Raji (cell line): ENCODE results near the gene CCDC157.

ENCODE experiments used
- POLR2A ChIP-seq: IDR thresholded peaks from 2 replicates; pipeline ENCODE4 v1.6.1; 2011; ENCODE audit warnings: low read depth, low read length, control low read depth; ENCODE audit not compliant: insufficient read depth

The CCDC157 gene

GRCh38 chr22:30393322-30393680 lies 36.5 kb downstream of the CCDC157 start:
- TF ChIP-seq POLR2A = no peak

- no peak for TF ChIP-seq POLR2A
These were observed 37.1 kb downstream of the CCDC157 start for GRCh38 chr22:30393885-30394284.

DNA sequence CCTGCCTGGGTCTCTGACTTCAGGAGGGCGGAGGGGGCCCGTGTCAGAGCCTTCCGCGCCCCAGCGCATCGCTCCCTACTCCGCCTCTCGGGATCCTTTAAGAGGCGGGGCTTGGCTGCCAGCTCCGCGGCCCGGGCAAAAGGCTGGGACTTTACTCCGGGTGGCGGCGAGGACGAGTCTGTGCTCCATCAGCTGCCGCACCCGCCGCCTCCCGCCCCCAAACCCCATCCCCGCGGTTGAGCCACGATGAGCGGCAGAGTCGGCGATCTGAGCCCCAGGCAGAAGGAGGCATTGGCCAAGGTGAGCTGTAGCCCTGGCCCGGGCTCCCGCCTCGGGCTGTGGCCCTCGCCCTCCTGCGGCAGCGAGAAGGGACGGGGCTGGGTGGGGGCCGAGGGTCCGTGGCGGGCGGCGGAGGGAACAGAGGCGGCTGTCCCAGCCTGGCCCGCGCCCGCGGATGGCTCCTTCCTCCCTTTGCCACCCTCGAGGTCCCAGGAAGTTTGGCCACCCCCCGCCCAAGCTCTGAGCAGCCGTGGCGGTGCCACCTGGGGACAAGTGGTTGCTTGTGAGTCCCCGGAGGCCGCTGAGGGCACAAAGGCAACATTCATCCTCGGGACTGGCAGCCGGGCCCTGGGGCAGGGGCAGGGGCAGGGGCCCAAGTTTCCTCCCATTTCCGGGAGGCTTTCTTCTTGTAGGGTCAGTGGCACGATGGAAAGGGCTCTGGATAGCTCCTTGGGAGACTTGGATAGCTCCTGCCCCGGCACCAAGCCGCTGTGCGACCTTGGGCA lies 40.3 kb downstream of the CCDC157 start, which contains the start of gene SEC14L2:
SEC14L2 (plus strand) TSS at position 148 of the 785 bp plus-strand sequence; CDS start at position 247, 99 bp downstream.
- TF ChIP-seq POLR2A = no peak

- 0 out of 2 replicates have a peak, but pooled peaks have one; percentile 2 for TF ChIP-seq POLR2A
These were observed 41.1 kb downstream of the CCDC157 start for GRCh38 chr22:30397656-30398635.

DNA sequence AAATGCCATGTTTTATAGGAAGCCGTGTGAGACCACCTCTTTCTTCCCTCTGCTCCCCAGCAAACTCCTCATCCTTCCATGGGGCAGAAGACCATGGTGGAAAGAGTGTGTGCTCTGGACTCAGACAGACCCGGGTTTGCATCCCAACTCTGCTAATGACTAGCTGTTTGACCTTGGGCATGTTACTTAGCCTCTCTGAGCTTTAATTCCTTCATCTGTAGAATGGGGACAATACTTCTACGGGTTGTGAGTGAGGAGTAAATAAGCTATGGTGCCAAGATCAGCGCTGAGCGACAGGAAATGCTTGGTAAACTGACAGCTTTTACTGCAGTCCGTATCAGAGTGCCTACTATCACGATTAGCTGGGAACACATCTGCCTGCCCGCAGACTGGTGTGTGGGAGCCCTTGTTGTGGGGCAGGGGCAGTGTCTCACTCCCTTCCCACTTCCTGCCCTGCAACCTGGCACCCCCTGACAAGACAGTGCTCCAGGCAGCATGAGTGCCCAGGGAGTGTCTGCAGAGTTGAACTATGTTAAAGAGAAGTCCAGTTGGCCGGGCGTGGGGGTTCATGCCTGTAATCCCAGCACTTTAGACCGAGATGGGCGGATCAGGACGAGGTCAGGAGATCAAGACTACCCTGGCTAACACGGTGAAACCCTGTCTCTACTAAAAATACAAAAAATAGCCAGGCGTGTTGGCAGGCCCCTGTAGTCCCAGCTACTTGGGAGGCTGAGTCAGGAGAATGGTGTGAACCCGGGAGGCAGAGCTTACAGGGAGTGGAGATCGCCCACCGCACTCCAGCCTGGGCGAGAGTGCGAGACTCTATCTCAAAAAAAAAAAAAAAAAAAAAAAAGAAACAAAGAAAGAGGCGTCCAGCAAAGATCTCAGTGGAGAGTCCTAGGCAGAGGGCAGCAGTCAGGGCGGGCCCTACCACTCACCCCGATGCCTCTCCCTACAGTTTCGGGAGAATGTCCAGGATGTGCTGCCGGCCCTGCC lies 42.2 kb downstream of the CCDC157 start:
- TF ChIP-seq POLR2A = no peak

DNA sequence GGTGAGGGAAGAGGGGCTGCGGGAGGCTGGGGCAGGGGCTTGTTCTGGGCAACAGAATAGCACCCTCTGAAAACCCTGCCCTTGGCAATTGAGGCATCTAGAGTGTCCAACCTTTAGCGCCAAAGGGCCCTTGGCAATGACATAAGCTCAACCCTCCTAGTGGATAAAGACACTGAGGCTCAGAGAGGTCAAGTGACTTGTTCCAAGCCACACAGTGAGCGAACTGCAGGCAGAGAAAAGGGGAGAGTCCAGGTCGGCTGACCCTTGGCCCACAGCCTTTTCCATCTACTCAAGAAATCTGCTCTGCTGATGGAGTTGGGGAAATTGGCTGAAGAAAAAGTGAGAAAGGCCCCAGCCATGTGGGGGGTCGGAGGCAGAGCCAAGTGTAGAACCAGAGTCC lies 42.9 kb downstream of the CCDC157 start:
- TF ChIP-seq POLR2A = no peak; the same call in 1 of the 2 replicates

- peak; percentile 31; the same call in 1 of the 2 replicates for TF ChIP-seq POLR2A
These were observed 43.4 kb downstream of the CCDC157 start for GRCh38 chr22:30400159-30400558.

DNA sequence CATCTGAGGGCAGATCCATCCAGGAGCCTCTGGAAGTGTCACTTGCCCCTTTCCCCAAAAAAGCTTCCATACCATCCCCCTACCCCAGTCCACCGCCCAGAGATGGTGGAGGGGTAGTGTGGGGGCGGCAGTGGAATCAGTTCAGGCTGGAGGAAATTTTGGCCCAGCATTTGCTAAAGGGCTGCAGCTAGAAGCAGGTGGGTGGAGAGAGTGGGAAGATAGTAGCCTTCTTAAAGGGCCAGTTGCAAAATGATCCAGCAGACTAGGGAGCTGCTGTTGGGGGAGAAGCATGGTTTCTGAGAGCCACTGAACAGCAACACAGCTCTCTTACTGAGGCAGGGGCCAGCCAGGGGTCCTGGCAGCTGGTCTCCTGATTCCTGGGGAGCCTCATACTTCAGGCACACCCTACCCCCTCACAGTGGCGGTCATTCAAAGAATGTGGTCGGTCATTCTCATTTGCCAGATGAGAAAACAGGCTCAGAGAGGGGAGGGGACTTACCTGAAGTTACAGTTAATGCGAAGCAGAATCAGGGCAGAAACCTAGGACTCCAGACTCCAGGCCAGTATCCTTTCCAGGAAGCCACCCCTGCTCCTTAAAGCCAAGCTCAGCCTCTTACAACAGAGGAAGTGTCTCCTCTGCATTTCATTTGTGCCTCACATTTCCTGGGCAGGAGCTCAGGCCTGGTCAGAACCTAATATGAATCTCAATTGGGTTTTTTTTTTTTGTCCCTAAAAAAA lies 45.4 kb downstream of the CCDC157 start:
- no peak for TF ChIP-seq POLR2A

DNA sequence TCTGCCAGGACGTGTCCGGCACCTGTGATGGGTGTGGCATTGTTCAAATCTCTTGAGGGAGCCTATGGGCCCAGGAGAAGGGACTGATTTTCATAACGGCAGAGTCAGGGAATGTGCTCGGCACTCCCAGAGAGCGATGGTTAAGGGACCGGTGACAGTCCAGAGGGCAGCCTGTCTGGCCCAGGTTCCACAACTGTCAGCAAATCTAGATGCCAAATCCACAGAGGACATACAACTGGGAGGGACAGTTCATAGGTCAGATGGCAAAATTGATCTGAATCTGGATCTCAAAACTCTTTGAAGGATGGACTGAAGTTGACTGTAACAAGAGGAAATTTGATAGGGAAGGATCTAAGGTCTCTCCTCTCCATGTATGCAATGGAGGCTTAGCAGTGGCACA lies 47.5 kb downstream of the CCDC157 start:
- TF ChIP-seq POLR2A = no peak

DNA sequence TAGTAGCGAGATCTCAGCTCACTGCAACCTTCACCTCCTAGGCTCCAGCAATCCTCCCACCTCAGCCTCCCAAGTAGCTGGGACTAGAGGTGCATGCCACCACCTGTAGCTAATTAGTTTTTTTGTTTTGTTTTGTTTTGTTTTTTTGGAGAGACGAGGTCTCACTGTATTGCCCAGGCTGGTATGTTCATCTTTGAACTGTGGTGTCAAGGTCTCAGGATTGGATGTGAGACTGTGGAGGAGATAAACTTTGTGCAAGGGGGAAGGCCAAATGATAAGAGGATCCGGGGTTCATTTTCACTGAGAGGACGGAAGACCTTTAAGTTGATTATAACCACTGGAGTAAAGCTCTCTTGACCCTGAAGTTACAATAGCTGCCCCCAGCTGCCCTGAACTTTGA lies 48.9 kb downstream of the CCDC157 start:
- TF ChIP-seq POLR2A = no peak

DNA sequence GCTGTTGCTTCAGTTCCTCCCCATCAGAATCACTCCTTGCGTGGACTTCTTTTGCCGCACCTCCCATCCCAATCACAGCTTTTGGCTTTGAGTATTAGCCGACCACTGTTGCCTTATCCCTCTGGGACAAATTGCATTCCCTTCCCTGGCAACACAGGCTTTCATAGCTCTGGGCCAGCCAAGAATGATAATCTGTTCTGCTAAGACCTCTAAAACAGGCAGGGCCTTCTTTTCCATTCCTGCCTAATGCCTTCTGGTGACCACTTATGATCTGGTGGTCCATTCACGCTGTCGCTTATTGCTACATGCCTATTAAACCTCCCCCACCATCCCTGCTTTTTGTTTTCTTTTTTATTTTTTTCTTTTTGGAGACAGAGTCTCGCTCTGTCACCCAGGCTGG lies 49.6 kb downstream of the CCDC157 start:
- no peak for TF ChIP-seq POLR2A

GRCh38 chr22:30408388-30409102 lies 51.7 kb downstream of the CCDC157 start:
- no peak for TF ChIP-seq POLR2A

DNA sequence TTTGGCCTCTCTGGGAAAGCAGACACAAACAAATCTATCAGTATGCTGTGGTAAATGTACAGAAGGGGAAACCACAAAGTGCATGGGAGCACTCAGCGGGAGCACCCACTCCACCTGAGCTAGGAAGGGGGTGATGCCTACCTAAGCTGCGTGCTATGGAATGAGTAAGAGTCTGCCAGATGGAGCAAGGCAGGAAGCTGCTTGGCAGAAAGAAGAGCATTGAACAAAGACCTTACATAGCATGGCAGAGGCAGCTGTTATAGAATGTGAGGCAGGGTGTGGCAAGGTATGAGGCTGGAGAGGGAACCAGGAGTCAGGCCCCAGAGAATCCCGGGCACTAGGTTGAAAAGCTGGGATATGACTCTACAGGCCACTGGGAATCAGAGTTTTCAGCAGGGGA lies 55.0 kb downstream of the CCDC157 start:
- TF ChIP-seq POLR2A = no peak
